HG03457 (cell line): Measurements from ENCODE around the gene CREB5.
"Not testable (repeated sequence)": the region's sequence is repeated elsewhere in the genome, so short reads cannot be mapped to it uniquely, and the experiment has no call there.

ENCODE experiments used
- ATAC-seq: cut with Tn5 transposase; IDR thresholded peaks from one replicate; pipeline ENCODE4 v1.9.1; 2021; ENCODE audit warnings: moderate number of reproducible peaks; ENCODE audit not compliant: unreplicated experiment

The CREB5 gene

DNA sequence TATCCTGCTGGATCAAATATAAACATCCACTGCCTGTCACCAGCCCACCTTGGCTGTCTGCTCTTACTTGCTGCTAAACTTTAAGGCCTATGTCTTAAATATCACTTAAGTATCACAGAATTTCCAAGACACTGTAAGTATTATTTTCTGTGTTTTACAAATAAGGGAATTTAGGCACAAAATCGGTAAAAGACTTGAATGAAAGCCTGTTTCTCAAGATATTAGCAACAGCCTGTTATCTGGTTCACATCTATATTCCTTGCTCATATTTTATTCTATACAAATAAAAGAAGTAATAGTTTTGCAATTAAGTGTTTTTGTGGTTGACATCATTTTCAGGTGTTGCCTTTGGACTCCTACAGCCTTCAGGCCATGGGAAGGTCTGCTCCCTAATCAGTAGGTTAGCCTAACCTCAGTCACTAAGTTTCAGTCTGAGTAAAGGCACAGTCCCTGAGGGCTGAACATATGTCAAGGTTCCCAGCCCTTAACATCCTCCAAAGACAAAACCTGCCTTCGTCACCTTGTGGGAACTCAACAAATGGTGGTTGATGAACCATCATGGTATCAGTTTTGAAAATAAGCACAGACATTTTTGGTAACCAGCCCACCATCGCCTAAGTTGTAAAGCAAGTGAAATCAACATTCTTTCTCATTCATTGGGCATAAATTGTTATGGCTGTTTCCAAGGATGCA lies 127.1 kb downstream of the CREB5 start:
- peak; percentile 93 for ATAC-seq

DNA sequence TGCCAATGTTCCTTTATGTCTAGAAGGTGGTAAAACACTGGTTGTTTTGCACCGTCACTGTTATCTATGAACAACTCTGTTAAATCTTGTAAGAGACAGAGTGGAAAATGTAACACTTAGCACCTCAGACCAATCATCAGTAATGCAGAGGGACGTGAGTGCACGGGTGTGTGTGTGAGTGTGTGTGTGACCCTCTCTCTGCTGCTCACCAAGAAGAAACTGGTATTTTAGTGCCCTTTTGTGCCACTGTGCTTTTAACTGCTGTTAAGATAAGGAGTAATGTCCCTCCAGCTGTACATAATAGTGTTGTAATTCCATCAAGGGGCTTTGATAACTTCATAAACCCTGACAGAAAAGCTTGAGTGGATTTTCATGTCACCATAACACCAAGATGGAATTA lies 130.1 kb downstream of the CREB5 start:
- no peak for ATAC-seq

DNA sequence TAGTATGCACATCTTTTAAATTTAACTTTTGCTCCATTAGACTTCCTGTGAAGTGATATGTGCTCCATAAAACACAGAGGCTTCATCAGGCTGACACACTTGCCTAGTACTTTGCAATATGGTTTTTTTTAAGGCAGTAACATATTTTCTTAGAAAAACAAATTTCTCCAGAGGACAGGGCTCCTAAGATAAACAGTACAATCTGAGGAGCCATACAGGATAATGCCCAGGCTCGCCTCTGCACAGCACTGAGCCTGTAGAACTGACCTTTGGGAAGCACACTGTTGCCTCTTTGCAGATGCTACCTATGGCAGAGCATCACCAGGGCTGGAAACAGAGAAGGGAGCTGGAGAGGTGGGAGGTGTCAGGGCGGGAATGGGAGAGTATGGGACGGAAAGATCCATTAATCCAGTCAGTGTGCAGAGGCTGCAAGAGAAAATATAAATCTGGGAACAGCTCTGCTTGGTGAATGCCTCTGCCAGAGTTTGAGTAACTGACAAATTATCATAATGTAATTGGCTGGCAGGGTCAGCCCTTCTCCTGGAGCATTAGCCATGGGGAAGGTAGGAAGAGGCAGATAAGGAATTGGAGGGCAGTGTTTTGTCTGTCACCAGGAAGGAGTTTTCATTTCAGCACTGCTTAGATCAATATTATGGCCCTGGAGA lies 132.3 kb downstream of the CREB5 start:
- no peak for ATAC-seq

DNA sequence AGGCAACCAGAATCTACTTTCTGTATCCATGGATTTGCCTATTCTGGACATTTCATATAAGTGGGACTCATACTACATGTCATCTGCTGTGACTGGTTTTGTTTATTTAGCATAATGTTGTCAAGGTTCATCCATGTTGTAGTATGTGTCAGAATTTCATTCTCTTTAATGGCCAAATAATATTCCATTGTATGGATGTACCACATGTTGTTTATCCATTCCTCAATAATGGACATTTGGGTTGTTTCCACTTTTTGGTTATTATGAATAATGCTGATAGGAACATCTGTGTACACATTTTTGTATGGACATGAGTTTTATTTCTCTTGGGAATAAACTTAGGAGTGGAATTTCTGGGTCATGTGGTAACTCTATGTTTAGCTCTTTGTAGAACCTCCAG lies 133.7 kb downstream of the CREB5 start:
- no peak for ATAC-seq

DNA sequence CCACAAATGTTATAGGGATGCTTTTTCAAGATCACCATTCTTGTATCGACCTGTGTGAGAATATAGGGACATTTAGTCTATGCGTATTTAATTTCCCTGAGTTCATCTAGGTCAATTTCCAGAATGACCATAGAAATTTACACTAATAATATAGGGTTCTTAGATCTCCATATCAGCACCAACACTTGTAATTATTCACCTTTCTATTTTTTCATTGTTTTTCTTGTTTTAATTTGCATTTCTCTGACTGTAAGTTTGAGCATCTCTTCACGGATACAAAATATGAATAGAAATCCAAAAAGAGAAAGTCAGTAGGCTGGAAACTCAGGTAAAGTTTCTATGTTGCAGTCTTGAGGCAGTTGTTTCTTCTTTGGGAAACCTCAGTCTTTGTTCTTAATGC lies 134.8 kb downstream of the CREB5 start:
- no peak for ATAC-seq

DNA sequence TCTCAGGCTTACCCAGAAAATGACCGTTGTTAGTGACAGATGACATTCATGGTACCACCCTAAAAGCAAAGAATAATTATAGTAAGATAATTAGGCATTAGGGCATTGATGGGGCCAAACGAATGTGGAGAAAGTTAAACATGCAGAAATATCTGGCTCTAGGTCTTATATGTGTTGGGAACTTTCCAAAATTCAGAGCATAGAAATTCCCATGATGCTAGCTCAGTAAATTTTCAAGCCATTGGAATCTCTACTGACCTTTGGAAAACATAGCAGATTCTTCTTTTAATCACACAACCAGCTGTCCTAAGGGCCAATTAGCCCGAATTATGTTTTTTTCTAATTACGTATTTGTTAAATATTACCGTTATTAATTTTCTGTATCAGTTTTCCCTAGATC lies 136.1 kb downstream of the CREB5 start:
- ATAC-seq: no peak

DNA sequence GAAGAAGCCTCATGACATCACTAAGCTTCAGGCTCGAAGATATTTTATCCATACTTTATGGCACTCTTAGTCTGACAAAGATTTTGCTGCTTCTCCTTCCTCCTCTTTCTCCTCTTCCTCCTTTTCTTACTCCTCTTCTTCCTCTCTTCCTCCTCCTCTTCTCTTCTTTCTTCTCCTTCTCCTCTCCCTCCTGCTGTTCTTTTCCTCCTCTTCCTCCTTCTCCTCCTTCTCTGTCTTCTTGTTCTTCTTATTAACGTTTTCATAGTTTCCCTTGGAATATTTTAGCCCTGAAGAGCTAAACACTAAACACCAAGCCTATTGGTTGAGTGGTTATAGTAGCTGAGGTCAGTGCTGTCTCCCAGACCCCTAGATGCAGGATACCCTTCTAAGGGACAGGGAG lies 137.7 kb downstream of the CREB5 start:
- no peak for ATAC-seq

DNA sequence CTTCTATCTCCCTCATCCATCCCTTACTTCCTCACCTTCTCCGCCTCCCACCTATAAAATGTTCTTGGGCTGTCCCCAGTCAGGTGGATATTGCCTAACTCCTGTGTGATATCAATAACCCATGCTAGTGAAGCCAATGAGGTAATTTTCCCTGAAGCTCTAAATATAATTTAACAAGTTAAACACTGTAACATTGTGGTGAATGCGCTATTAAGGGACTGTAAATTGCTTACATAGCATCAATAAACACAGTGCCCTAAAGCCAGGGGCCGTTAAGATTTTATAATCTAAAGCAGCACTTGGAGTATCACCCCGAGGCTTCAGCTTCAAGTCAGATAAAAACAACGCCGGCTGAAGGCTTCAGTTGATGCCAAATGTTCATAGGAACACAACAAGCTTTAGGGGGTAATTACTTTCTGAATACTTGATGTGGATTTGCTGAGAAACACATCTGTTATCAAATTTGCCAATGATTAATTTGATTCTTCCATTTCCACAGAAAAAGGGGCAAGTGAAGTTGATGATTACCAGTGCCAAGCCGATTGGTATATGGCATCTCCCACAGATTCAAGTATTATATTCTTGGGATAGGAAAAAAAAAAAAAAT lies 138.4 kb downstream of the CREB5 start:
- no peak for ATAC-seq

DNA sequence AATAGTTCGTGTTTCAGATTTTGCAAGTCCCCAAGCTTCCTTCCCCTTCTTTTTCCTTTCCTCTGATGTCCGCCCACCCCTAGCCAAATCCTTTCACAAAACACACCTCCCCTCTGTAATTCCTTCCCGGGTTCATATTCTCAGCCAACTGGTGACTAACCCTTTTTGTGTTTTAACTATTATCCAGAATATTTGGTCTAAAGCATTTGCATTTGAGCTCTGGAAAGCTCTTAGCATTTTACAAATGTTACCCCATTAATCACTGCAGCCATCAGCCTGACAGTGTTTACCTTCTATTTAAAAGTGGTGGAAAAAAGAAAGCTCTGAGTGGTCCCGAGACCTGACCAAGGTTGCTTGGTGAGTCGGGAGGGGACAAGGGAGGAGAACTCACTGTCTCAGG lies 139.0 kb downstream of the CREB5 start:
- no peak for ATAC-seq

DNA sequence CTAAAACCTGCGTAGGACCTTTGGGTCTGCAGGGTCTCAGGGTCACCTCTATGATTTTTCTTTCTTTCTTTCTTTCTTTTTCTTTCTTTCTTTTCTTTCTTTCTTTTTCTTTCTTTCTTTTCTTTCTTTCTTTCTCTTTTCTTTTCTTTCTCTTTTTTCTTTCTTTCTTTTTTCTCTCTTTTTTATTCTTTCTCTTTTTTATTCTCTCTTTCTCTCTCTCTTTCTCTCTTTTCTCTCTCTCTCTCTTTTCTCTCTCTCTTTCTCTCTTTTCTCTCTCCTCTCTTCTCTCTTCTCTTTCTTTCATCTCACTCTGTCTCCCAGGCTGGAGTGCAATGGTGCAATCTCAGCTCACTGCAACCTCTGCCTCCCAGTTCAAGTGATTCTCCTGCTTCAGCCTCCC lies 139.4 kb downstream of the CREB5 start:
- not testable (repeated sequence) for ATAC-seq

DNA sequence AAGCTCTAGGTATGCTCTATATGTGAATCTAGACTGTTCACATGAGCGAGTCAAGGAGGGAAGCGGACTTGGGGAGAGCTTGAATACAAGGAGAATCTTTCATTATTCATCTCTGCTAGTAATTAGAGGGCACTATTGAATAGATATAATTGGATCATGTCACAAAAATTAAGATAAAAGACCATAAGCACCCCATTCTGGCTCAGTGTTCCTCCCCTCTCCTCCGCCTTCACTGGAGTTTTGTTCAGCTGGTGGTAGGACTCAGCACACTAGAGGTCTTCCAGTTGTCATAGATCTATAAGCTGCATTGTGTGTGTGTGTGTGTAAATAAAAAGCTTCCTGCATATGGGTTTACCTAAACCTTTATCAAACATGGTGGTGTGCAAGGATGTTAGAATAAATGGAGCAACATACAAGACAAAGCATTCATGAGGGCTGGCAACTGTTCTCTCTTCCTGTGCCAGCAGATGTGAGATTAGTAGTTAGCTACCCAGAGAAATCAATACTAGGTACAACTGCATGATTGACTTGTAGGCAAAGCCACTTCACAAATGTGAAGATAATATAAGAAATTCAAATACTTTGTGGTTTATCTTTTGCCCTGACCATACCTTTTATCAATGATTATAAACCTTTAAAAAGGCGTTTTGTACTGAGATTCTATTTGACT lies 142.6 kb downstream of the CREB5 start:
- ATAC-seq: no peak

DNA sequence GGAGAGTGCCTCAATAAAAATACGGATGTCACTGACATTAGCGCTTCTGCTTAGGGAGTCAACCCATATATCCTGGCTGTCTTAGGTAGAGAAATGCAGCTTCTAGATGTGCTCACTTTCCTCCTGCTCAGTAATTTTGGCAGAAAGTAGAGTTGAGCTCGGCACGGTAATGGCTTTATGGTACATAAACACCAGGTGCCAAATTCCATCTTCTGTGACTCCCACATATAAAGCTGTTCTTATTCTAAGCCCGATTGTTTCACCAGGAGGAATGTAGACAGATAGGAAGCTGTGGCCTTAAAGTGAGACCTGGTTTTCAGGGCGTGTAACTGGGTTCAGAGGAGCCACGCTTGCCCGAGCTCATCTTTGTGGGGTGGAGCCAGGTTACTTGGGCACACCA lies 143.7 kb downstream of the CREB5 start:
- ATAC-seq: no peak

DNA sequence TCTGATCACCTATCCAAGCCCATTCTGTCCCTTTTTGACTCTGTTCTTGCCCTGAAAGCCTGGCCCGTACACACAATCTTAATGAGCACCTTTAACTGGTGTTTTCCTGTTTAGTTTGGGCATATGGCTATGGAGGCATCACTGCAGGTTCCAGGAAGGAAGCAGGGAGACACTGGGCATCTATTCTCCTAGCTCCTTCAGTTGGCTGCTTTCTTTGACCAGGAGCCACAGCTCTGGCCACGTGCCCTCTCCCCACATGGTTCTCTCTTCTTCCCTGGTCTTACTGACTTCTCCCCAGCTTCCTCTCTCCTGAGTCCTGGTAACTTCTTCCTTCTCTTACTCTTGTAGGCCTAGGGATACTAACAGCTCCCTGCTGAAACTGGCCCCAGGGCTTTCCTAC lies 144.4 kb downstream of the CREB5 start:
- ATAC-seq: no peak

DNA sequence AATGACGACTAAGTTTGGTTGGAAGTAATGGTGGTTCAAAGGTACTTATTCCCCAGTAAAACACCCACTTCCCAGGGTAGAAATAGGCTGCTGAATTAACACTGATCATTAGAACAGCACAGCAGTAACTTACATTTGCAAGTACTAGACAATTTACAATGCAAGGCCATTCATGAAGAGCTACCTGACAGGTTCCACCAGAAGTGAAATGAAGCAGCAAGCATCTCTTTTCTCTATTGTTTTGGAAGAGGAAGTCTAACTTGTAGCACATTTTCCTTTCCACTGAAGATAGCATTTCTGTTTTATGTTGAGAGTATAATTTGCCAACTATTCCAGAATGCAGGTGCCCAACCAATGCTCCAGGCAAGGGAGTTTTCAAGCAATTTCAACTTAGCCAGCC lies 145.9 kb downstream of the CREB5 start:
- no peak for ATAC-seq

DNA sequence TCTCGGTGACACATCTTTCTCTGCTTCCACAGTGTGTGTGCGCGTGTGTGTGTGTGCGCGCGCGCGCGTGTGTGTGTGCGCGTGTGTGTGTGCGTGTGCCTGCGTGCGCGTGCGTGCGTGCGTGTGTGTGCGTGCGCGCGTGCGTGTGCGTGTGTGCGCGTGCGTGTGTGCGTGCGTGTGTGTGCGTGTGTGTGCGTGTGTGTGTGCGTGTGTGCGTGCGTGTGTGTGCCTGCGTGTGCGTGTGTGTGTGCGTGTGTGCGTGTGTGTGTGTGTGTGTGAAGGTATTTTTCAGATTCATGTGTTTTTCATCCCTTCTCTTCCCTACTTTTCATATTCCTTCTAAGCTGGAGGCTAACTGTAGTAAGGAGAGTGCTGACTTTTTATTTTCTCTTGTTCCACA lies 148.4 kb downstream of the CREB5 start:
- no peak for ATAC-seq

DNA sequence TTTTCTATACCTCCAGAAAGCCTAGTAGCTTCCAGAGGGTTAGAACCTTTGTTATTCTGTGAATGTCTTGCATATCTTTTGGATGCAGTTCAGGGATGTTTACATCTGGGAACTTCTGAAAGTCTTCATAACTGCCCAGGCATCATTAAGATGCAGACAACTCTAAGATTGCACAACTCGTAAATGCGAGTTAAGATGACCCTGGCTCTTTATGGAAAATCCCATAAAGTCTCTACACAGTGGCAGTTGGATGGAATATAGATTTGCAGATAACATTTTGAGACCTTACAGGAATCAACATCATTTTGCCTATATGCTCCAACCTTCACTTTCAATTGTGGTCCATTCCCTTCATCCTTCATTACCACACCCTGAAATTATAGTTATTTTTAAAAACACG lies 151.7 kb downstream of the CREB5 start:
- ATAC-seq: no peak

DNA sequence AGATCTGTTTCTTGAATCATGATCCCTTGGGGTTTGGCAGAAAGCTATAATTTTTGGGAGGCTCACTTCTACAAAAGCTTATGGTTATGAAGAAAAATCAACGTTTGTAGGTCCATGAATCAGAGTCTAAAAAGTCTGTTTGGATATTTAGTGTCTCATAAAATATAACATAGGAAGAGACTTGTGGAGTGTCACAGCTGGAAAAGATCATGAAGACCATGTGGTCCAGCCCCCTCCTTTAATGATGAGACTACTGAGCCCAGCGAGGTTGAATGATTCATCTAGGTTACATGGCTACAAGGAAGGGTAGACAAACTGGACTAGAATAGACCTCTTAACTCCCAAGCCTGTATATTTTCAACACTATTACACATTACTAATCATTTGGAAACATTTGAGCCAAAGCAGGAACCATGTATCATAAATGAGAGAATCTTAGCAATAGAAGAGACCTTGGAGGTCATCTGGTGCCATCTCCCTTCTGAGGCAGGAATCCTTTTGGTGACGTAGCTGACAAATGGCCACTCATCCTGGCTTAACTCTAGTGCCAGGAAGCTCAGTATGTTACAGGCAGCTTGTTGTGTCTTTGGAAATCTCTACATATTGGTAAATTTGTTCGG lies 152.5 kb downstream of the CREB5 start:
- no peak for ATAC-seq

DNA sequence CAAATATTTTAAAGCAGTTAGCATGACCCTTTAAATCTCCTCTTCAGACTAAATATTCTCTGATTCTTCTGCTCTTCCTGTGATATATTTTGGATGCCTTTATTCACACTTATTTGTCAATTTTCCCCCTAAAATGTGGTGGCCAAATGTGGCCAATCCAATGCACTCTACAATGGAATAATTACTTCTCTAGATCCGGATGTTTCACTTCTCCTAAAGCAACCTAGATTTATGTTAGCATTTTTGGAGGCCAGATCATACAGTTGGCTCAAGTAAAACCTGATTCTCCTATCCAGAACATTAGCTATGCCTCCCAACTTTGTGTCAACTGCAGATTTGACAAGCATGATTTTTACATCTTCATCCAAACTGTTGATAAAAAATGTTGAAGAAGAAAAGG lies 153.7 kb downstream of the CREB5 start:
- ATAC-seq: no peak

DNA sequence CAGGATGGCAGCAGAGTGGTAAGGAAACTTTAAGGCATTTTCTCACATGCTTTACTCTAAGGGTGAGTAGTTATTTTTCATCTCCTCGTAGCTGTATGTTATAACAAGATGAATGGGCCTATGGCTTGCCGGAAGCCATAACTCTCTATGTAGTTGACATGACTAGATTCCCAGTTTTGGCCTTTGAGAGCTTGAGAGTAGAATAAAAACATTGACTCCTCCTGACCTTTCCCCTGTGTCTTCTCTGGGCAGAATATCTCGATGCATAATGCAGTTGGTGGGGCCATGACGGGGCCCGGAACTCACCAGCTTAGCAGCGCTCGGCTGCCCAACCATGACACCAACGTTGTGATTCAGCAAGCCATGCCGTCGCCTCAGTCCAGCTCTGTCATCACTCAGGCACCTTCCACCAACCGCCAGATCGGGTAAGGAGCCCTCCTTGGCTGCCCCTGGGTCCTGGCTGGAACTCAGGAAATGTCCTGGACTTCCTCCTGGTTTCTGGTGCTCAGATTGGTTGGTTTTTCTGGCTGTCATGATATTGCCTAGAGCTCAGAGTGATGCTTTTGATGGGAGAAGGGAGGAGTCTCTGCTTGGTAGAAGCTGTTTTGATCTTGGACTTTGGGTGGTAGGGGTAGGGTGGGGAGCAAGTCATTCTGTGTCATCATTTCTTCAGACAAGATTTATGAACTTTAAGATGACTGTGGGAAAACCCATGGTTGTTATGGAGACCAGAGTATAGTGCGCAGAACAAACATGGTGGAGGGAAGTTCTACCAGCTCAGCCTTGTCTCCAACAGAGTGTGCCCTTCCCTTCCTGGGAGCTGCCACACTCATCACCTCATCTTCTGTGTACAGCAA lies 158.0 kb downstream of the CREB5 start:
- no peak for ATAC-seq

DNA sequence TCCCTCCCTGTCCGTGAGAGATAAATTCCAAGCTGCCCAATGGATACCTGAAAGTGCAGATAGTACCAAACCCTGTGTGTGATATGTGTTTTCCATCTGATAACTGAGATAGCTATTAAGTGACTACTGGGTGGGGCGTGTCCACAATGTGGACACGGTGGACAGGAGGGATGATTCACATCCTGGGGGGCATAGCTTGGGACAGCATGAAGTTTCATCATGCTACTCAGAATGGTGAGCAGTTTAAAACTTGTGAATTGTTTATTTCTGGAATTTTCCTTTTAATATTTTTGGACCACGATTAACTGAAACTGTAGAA lies 158.6 kb downstream of the CREB5 start:
- no peak for ATAC-seq

DNA sequence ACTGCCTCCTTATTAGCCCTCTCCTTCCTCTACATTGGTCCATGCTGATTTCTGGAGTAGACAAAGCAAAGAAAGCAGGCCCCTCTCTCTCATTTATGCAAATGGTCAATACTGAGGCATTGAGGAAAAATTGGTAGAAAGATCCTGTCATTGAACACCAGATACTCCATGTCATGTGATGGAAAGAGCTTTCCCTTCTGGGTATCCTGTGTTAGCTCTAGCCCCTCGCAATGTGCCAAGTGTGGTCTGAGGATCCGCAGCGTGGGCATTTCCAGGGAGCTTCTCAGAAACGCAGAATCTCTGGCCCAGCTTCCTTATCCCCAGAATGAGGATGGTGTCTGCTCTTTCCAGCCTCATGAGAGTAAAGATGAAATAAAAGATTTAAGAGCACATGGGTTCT lies 159.1 kb downstream of the CREB5 start:
- ATAC-seq: no peak
